ENCODE data around the gene COQ10B. TPM values are rescaled to one million over a fixed set of nuclear protein-coding genes. Genes with fewer than 3 reads are reported as not detected.

COQ10B gene
- total RNA-seq, 6 experiments from 2014 or later = 11.7 to 23.7 (median 17.1) TPM

DNA sequence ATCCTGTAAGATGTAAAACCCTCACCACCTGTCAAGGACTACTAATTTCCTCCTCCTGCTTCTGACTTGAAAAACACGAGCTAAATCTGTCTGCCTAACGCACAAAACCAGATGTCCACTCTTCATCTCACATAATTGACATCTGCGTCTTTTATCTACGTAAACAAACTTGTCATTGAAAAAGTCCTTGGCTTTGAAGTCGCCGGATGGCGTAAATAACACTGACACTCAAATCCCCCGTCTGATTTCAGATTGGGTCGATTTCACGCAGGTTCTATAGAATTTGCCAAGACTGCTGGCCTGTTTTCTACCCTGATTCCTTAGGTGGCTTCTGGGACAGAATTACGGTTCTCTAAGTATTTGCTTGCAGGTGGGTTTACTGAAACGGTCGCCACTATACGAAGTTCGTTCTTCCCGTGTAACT lies 62.0 kb downstream of the COQ10B start:
- H3K27me3 ChIP-seq = no peaks in the 10 kb centered on the region
- under 1% methylated on average over 15 of the region's 16 CpGs for WGBS (ENCODE audit: insufficient coverage, low coverage, low lambda C conversion rate, missing lambda C conversion rate)
- H3K27ac ChIP-seq = peak overlapping the region; percentile 97 to 98 (median 98)
- H3K4me1 ChIP-seq = peaks cover 0 to 11% (median 2%) of the 10 kb centered on the region in 4 donors
- peak overlapping the region; percentile 82 to 94 (median 92) for H3K4me3 ChIP-seq
- no peaks in the 10 kb centered on the region for H3K36me3 ChIP-seq
- DNase-seq = no peak
- TF ChIP-seq POLR2A (IDR thresholded peaks at IDR 0.05) = no peak
- TF ChIP-seq, protein P1, sequence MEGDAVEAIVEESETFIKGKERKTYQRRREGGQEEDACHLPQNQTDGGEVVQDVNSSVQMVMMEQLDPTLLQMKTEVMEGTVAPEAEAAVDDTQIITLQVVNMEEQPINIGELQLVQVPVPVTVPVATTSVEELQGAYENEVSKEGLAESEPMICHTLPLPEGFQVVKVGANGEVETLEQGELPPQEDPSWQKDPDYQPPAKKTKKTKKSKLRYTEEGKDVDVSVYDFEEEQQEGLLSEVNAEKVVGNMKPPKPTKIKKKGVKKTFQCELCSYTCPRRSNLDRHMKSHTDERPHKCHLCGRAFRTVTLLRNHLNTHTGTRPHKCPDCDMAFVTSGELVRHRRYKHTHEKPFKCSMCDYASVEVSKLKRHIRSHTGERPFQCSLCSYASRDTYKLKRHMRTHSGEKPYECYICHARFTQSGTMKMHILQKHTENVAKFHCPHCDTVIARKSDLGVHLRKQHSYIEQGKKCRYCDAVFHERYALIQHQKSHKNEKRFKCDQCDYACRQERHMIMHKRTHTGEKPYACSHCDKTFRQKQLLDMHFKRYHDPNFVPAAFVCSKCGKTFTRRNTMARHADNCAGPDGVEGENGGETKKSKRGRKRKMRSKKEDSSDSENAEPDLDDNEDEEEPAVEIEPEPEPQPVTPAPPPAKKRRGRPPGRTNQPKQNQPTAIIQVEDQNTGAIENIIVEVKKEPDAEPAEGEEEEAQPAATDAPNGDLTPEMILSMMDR (IDR thresholded peaks at IDR 0.05) = no peak
- intact Hi-C loops (cut with DNase I) = no loop called here
- no peaks in the 10 kb centered on the region for H3K9me3 ChIP-seq
- peak in 1 of 4 donors; percentile 7 for ATAC-seq

GRCh38 chr2:197515739-197516392 lies 62.5 kb downstream of the COQ10B start, which contains the start of gene MOB4:
TSS of gene MOB4 (plus strand) at chr2:197516066. CDS start at chr2:197516087, 21 bp downstream.
- Histone ChIP-seq H3K27me3 (no peaks in the 10 kb centered on the region), H3K36me3 (no peaks in the 10 kb centered on the region), H3K27ac (peak within 1 kb of the TSS; percentile 97 to 98 (median 98)), H3K4me3 (peak within 1 kb of the TSS; percentile 82 to 94 (median 92)), H3K4me1 (peaks cover 0 to 11% (median 2%) of the 10 kb centered on the region in 4 donors), H3K9me3 (no peaks in the 10 kb centered on the region)
- intact Hi-C loops (cut with DNase I) = no loop called here
- DNase-seq (peak; percentile 97 to 98 (median 97)), ATAC-seq (peak; percentile 98 to 99 (median 98))
- TF ChIP-seq POLR2A (IDR thresholded peaks at IDR 0.05) = peak; percentile 96
- TF ChIP-seq, protein P1 (IDR thresholded peaks at IDR 0.05) = peak in 1 of 4 donors; percentile 8
- WGBS (ENCODE audit: insufficient coverage, low coverage, low lambda C conversion rate, missing lambda C conversion rate) = 0% methylated on average over 27 of the region's 66 CpGs

DNA sequence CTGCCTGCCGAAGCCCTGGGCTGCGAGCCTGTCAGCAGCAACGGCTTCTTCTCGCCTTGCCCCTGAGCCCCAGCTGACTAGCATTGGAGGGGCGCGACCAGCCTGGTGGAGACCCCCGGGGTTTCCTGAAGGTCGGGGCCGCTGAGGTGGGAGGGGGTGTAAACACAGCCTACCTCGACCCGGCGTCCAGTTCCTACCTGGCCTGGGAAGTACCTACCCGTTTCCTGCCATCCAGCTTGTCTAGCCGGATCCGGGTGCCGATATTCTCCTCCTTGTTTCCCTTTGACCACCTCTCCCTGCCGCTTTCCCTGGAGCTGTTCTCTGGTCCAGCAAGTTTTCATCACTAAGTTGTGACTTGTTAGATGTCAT lies 63.0 kb downstream of the COQ10B start:
- H3K27me3 ChIP-seq = no peaks in the 10 kb centered on the region
- TF ChIP-seq, protein P1 (IDR thresholded peaks at IDR 0.05) = no peak
- no peak for TF ChIP-seq POLR2A (IDR thresholded peaks at IDR 0.05)
- no peaks in the 10 kb centered on the region for H3K36me3 ChIP-seq
- WGBS (ENCODE audit: insufficient coverage, low coverage, low lambda C conversion rate, missing lambda C conversion rate) = 0% methylated on average over 8 of the region's 17 CpGs
- ATAC-seq = peak; percentile 26 to 39 (median 33)
- H3K4me3 ChIP-seq = peak overlapping the region; percentile 82 to 94 (median 92)
- intact Hi-C loops (cut with DNase I) = no loop called here
- peak overlapping the region; percentile 97 to 98 (median 98) for H3K27ac ChIP-seq
- peak in 2 of 3 donors; percentile 46 to 59 for DNase-seq
- no peaks in the 10 kb centered on the region for H3K9me3 ChIP-seq
- peaks cover 0 to 11% (median 2%) of the 10 kb centered on the region in 4 donors for H3K4me1 ChIP-seq

DNA sequence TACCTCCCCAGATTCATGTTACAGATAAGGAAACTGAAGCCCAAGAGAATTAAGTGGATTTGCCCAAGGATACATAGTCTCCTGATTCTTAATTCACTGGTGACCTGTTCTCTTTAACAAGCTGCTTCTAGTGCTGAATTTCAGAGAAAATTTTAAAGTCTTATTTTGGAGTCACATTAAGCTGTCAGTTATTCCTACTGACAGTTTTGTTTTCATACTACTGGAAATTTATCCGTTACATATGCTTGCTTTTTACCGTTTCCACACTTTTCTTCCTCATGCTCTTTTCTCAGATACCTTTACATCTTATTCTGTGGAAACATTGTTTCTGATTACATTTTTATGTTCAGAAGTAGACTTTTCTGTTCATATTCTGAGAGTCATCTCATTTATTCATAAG lies 63.8 kb downstream of the COQ10B start:
- WGBS (ENCODE audit: insufficient coverage, low coverage, low lambda C conversion rate, missing lambda C conversion rate) = 42% methylated on average over 2 of the region's 2 CpGs
- H3K27ac ChIP-seq = peak overlapping the region in 1 of 3 donors; percentile 98
- intact Hi-C loops (cut with DNase I) = no loop called here

More for the DNA sequence above, 63.8 kb downstream of the COQ10B start:
- DNase-seq (no peak), ATAC-seq (no peak)
- peaks cover 0 to 11% (median 2%) of the 10 kb centered on the region in 4 donors for H3K4me1 ChIP-seq
- H3K9me3 ChIP-seq = no peaks in the 10 kb centered on the region
- no peak for TF ChIP-seq POLR2A (IDR thresholded peaks at IDR 0.05)
- TF ChIP-seq, protein P1 (IDR thresholded peaks at IDR 0.05) = no peak
- H3K27me3 ChIP-seq = no peaks in the 10 kb centered on the region
- H3K4me3 ChIP-seq = peak overlapping the region; percentile 82 to 94 (median 92)
- no peaks in the 10 kb centered on the region for H3K36me3 ChIP-seq

Small RNA genes within 50 kb of the gene (small RNA-seq; reads per million reads assigned to genes)
- gene RF00394 = 0 reads per million in 2 experiments
- gene RNU6-1029P = 0 reads per million in 2 experiments

Other genes starting within 250 kb of the COQ10B start
- 10 to 100 TPM in 4 of 6 experiments, 1 to 10 TPM in 2; 7.9 to 19.5 (median 13.3) TPM for gene ANKRD44, start 142.8 kb upstream of the COQ10B start, total RNA-seq
- gene SF3B1, start 18.5 kb upstream of the COQ10B start, total RNA-seq = 100 to 1,000 TPM in 3 of 6 experiments, 10 to 100 TPM in 3; 74.6 to 113 (median 100) TPM
- gene HSPD1, start 46.3 kb downstream of the COQ10B start, total RNA-seq = 100 to 1,000 TPM; 241 to 552 (median 353) TPM
- 100 to 1,000 TPM in 4 of 6 experiments, 10 to 100 TPM in 2; 91.8 to 318 (median 209) TPM for gene HSPE1, start 46.8 kb downstream of the COQ10B start, total RNA-seq
- gene MOB4, start 62.5 kb downstream of the COQ10B start, total RNA-seq = 10 to 100 TPM in 2 of 6 experiments, 1 to 10 TPM in 4; 3.4 to 10.7 (median 8.0) TPM
- 1 to 10 TPM in 4 of 6 experiments, under 1 TPM in 2; 0.58 to 1.9 (median 1.0) TPM for gene RFTN2, start 222.0 kb downstream of the COQ10B start, total RNA-seq